EH (cell line): ENCODE measurements around the gene EIF4E3.
A peak's percentile ranks its signal among the peaks of the same experiment; 100 is the strongest.

Source experiments
- DNase-seq: peaks from one replicate; pipeline ENCODE4 v3.0.0-alpha.2; 2015; ENCODE audit warnings: low read depth

EIF4E3 gene

DNA sequence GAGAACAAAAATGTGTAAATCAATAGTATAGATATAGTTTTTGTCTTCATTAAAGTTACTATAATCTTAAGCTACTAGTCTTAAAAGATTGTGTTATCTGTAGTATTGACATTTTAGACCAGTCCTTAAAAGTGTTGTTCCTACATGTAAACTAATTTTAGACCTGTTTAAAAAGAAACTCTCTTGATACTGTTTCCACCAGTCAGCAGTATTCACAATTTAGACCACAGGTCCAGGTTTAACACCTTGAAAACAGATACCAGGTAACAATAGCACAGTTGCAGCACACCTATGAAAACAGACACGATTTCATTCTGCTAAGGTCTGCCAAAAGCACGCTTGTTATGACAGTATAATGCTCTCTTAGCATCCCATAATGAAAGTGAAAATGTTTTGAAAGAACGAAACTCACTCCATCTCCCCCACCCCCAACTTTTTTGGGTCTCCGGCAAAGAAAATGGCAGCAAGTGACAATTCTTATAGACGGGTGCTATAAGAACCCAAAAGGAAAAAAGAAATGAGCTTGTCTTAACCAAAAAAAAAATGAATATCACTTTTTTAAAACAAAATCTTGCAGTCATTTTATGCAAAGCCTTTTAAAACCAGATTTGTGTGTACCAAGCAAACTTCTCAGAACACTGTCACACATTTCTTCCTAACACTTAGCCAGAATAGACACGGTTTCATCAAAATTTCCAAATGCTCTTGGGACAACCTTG lies 1.6 kb downstream of the EIF4E3 start:
- no peak for DNase-seq

DNA sequence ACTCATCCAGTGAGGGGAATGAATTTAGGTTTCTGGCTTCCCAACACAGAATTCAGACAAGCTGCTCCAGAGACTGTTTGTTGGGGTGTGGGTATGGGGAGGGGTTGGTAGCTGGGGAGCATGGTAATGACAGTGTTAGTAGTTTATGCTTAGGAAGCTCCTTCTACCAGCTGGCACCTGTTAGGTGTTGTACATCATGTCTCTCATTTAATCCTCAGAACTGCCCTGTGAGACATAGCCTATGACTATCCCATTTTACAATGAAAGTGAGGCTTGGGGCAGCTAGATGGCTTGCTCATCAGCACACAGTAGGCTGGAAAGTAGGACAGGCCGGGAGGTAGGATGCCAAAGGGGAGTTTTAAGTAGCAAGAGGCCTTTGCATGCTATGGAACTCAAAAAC lies 2.5 kb downstream of the EIF4E3 start:
- DNase-seq, result no peak

DNA sequence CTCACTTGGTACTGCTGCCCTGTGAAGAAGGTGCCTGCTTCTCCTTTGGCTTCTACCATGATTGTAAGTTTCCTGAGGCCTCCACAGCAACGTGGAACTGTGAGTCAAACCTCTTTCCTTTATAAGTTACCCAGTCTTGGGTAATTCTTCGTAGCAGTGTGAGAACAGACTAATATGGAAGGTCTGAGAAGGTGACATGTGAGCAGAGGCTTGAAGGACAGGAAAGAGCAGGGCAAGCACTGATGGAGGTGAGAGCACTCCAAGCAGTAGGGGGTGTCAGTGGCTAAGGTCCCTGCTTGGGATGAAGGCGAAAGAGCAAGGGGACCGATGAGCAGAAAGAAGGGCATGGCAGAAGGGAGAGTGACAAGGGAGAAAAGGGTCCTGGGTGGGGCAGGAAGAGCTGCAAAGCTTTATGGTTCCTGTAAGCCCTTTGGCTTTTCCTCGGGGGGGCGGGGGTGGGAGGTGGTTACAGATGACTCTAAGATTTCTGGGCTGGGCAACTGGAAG lies 3.5 kb downstream of the EIF4E3 start:
- DNase-seq, result no peak

DNA sequence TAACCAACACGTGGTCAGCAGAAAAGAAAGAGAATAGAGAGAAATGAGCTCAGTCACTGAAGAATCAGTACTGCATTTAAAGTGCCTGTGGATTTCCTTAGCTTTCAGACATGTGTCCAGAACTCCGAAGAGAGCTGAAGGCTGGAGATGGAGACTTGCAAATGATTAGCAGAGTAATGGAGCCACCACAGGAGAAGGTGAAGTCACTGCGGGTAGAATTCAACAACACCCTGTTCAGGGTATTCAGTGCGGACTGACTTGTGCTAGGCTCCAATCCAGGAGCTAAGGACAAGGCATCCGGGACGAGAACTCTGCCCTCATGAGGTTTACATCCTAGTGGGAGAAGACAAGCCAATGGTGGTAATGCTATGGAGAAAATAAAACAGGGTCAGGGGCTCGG lies 4.2 kb downstream of the EIF4E3 start:
- no peak for DNase-seq

DNA sequence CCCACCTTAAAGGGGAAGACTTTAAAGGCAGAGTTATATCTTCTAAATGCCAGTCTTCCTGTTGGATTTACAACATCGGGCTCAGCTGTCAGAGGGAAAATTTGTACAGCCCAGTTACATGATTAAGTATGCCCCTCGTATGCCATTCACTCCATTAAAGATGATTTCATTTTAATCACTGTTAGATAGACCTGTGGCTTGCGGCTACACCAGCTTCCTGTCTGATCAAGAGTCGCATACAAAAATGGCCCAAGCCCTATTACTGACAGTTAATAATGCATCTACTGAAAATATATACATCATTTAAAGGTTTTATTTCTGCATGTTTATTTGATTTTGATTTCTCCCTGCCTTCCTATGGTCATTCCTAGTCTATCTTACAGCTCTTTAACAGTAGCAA lies 7.1 kb downstream of the EIF4E3 start:
- DNase-seq, result no peak

DNA sequence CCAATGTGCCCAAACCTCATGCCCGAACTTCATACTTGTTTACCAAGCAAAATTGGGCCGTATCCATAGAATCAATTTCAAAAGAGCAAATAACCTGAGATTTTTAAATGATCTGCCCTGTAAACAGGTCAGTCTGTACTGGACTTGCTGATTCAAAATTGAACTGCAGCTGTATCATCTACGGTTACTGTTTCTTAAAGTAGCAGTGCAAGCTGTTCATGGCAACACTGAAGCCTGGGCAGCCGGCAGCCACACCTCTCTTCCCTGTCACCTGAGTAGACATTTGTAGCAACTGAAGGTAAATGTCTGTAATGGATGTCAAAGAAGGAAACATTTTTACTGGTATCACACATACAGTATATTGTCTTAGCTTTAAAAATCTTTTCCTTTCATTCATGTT lies 10.6 kb downstream of the EIF4E3 start:
- DNase-seq, result no peak

DNA sequence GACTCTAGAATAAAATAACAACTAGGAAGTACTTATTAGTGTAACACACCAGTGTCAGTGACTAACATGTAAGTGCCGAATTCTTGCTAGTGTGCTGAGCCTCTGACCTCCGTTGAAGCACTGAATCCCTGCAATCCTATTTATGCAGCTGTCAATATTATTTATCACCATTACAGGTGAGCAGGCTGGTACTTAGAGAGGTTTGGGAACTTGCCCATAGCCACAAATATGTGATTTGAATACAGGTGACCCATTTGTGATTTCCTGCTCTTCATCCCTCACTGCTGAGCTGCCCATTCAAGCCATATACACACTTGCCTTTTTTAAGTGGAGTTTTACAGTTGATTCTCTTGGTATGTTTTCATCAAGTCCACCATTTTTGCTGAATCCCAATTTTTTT lies 12.2 kb downstream of the EIF4E3 start:
- DNase-seq, result no peak

DNA sequence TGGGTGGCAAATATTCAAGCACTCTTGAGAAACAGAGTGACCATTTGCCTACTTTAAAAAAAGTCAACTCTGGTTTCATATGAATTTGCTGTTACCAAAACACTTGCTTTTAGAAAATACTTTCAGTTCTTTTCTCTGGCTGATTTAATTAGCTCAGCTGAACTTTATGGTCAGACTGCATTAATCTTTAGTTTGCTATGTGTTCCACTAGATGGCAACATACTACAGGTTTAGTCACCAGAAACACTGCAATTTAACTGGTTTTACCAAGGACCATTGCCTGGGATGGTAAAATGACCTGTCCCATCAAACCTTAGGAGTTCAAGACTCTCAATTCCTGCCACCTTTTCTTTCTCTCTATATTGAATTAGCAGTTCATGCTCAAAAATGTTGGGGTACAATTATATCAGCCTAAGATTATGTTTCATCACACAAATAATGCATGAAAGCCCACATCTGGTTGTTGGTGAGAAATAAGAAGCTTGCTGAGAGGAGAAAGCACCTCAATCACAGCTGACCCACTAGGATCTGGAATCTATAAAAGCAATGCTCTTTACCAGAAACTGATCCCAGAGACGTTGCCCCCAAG lies 14.2 kb downstream of the EIF4E3 start:
- DNase-seq, result peak; percentile 64

DNA sequence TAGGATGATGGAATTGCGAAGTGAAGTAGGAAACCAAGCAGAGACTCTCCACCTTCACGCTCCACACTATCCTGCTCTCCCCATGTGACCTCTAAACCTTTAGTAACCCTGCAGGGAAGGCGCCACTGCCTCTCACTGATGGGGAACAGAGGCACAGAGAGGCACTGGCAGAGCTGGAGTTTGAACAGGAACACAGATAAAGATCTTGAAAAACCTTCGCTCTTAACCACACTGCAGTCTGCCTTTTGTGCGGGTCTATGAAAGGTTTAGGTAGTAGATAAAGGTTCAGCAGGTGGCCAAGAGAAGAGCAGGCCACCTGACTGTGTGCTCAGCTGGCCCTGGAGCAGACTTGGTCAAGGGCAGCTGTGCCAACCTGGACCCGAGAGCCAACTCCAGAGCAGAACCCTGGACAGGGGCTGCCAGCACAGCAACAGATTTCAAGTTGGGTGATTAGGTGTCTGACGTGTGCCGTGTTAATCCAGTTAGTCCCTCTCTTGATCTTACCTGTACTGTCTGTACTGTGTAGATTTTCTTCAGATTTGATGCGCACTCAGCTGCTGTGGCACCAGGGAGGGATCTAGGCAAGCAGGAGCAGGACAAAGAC lies 15.2 kb downstream of the EIF4E3 start:
- no peak for DNase-seq

DNA sequence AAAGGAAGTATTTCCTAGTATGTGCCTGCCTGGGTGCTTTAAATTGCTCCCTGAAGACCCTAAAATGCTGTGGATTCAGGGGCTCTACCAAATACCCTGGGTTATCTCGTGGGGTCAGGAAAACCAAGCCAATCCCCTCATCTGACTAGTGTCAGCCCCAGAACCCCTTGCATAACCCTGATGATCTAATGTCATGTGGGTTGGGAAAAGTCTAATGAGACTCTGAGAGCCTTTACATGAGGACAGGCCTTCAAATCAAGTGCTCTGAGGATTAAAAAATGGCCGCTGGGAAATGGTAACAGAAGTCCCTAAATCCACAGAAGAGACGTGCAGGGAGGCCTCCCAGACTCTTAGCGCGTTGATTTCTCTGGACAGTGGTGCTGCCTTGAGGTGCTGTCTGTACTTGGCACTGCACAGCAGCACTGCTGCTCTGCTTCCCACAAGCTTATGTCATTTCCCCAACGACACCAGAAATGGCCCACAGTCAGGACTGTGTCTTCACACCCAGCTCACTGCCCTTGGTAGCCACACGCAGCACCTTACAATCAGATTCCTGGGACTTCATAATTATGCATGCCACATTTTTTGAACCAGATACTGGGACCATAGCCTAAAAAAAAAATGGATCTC lies 16.6 kb downstream of the EIF4E3 start:
- DNase-seq, result no peak

DNA sequence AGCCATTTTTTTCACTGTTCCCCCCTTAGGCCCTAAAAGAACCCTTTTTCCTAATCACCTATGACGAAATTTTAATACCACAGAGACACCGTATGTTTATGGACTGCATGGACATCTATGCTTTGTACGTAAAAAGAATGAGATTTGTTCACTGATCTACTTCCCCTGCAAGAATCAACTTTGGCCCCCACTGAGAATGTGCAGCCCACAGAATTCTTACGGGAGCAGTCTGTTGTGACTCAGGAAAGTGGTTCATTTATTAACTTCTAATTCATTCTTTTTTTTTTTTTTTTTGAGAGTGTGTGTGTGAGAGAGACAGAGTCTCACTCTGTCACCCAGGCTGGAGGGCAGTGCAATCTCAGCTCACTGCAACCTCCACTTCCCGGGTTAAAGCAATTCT lies 17.6 kb downstream of the EIF4E3 start:
- peak; percentile 50 for DNase-seq

DNA sequence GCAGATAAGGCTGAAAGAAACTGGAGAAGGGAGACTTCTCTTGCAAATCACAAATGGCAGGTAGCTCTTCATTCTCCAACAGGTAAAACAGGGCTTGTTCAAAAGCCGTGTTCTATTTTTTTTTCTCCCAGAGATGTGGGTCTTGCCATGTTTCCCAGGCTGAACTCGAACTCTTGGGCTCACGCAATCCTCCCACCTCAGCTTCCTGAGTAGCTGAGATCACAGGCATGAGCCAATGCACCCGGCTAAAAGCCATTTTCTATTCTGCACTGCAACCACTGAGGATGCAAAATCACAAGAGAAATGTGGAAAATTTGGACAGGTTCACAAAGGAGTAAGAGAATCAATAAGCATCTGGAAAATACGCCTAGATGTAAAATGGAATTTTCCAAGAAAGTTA lies 19.5 kb downstream of the EIF4E3 start:
- no peak for DNase-seq

DNA sequence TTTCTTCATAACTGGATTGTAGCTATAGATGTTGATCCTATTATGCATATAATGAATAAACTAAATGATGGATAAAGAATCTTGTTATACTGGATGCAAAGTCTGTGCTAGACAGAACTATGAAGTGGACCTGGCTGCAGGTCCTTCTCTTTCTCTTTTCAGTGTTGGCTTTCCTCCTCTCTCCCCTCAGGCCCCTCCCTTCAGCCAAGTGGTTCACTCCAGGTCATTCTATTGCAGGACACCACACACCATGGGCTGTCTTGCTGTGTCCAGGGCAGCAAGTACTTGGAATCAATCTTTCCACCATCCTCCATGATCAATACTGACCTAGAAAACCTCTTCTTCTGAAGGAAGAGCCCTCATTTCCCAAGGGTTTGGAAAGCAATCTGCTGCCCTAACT lies 20.3 kb downstream of the EIF4E3 start:
- DNase-seq, result no peak

DNA sequence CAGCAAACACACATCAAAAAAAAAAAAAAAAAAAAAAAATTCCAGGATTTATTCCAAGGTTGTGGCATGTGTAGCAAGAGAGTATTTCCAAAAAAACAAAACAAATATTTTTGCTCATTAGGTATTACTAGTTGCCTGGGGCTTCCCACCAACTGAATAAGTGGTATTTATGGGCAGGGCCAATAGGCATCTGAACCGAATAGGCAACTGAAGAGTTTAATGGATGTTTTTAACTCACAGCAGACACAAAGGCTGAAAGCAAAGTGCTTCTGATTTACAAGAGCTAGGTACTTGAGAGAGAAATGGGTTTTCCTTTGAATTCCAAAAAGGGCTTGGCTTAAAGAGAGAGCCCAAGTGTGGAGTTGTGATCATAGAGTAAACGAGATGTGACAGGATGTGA lies 21.4 kb downstream of the EIF4E3 start:
- no peak for DNase-seq

DNA sequence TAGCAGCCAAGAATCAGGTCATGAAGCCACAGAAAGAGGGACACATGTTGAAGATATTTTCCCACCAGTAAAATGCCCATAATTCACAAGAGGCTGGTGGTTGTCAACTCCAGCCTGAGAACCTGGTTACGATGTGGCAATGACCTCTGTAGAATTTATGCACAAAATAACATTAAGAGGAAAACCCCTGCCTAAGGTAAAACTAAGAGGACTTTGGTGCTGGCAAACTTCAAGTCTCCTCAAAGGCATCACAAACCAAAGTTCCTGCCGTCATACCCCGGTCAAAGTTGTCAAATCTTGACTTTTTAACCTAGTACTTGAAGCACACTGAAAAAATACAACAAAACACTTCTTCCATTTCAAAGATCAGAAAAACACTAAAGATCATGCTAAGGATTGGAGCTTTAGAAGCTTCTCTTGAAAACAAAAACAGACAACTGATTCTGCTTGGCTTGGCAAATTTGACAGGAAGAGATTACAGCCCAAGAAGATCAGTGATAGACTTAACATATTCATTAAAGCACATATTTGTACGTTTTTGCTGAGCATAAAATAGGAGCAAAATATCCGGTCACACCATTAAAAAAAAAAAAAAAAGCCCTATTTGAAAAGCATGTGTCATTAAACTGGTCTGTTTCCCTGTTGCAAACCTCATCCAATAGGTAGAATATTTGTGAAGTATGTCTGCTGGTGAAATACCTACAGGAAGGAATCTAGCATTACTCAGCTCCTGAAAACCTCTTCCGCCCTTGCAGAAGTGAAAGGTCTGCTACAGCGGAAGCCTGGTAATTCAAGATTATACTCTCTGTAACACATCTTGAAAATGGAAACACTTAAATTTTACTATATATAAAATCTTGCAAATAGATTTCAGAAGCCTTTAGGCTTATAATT lies 22.8 kb downstream of the EIF4E3 start:
- no peak for DNase-seq

DNA sequence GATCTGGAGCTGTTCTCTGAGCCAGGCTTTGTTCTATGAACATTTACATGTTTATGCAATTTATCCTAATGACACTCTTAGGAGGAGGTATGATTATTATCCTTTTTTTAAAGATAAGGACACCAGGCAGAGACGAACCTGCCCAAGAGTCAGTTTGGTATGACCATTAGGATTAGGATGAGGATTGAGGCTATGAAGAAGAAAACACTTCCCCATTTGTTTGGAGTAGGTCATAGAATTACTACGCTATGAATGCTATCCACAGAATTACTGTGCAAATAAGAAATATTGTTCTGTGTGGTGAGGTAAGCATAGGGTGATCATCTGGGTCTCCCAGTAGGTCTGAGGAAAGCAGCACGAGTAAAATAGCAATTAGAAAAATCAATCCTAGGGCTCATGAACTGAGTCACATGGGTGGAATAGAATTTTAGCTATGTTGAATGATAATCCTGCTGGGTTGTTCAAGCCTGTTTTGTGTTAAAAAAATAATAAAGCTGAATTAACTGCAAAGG lies 23.9 kb downstream of the EIF4E3 start:
- no peak for DNase-seq

DNA sequence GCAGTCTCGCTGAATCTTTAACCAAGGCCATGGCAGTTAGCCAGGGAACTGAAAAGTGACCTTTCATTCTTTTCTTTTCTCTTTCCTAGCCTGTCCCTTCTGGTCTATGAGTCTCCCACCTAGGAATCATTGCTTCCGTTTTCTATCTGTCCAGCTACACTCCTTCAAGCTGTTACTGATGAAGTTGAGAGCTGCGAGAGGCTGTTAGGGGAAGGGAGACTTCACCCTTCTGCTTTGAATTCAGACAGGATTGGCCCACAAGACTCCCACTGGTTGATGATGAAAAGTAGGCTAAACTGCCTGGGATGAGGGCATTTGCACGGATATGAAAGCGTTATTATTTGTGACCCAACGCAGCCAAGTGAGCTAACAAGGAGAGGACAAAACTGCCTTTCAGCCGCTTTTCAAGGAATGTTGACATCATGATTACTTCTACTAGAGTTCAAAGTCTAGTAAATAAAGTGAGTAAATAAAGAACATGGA lies 30.2 kb downstream of the EIF4E3 start:
- DNase-seq, result peak; percentile 5

DNA sequence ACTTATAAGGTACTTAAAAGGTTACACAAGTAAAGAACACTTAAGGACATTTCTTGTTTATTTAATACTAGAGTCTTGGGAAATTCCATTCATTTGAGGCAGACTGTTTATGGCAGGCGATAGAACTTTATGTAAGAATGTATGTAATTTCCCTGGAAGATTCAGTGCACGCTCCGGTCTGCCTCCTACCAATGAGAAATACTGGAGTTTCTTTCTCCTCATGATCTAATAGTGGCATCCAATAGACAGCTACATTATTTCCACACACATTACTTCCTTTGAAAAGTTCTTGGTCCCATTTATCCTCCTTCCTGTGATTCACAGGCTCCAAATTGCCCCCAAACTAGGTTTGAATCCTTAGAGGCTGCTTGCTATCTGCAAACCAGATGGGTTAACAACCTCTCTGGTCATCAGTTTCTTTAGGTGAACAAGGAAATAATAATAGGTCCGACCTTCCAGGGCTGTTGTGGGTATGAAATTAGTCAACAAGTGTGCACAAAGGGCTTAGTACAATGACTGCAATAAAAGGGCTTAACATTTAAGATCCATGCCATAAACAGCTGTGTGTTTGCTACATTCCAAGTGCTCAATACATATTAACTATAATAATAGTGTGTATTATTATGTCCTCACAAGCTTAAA lies 30.7 kb downstream of the EIF4E3 start:
- peak; percentile 92 for DNase-seq

DNA sequence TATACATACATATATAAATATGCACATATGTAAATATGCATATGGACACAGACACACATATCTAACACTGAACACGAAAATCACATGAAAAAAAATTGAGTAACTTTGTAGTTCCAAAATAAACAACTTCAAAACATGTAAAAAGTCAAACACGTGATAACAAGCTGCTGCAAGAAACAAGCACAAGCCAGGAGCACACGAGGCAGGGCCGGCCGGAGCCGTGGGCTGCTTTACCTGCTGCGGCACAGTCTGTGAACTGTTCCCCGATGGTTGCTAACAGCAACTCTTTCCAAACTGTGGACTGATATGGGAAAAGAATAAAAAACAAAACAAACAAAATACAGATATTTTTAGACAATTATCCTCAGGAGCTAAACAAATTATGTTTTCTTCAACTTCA lies 31.6 kb downstream of the EIF4E3 start:
- DNase-seq, result no peak

DNA sequence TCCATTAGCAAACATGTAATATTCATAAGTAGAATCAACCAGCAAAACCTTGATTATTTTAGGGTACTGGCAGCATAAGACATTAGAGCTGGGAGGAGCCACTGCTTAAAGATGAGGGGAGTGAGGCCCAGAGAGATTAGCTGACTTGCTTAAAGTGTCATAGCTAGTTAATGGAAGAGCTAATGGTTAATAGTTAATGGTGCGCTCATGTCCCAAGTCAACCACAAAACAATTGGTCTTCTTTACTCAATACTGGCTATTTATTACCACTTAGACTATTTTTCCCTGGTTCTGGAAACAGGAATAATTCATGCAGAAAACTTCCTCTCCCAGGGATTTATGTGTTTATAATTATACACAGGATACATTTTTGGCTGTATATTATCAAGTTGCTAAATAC lies 33.1 kb downstream of the EIF4E3 start:
- DNase-seq, result no peak

DNA sequence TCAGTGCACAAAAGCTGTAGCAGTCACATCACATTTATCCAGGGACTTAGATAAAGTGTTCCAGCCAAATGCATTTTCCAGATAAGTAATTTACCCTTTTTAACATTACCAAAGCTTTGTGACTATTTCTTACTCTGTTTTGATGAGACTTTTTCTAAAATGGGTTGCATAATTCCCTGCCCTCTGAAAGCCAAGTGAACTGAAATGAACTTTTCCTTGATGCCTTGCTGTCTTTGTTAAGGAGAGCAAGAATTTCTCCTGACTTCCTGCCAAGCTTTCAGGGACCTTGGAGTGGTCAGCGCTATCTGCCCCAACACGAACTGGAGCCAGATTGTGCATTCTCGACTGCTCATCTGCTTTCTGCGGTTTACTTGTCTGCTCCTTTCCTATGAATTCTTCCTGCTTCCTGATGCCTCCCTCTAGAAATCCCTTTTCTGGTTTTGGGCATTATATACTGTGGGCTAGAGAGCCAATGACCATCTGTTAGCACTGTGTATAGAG lies 34.8 kb downstream of the EIF4E3 start:
- peak; percentile 95 for DNase-seq
